Ramos (cell line): ENCODE measurements around the gene WFDC9.
"Not testable (repeated sequence)": the region's sequence is repeated elsewhere in the genome, so short reads cannot be mapped to it uniquely, and the experiment has no call there.

ENCODE experiments used
- in situ Hi-C: fragments of 300-500 bp; cut with MboI; formaldehyde crosslinking; loops from one replicate; pipeline ENCODE4 v1.14.3; 2022; ENCODE audit warnings: low sequenced_read_pairs; ENCODE audit not compliant: unreplicated experiment

WFDC9 gene

DNA sequence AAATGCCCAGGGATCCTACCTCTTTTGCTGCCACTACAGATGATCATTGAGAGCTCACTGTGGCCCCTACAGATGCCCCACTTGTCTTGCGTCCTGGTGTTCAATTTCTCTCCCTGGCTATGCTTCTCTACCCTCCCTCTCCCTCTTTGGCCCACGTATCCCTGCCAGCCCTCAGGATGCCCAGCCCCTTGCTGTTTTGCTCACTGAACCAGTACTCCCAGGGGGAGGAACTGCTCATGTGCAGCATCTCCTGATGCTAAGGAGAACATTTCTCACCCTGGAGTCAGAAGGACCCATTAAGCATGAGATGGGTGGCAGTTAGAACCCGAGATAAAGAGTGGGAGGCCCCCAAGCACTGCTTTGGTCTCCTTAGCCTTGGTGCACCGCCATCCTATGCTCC is at the start of gene WFDC9:
TSS of gene WFDC9 (minus strand) at position 101 of the 400 bp plus-strand sequence. CDS start 21,103 bp downstream, outside the sequence.
- in situ Hi-C loops: no loop called here

GRCh38 chr20:45679650-45680049 is 48.6 kb upstream of the WFDC9 start:
- in situ Hi-C loops: no loop called here

- in situ Hi-C loops: no loop called here
Observed at GRCh38 chr20:45672765-45673164, 41.7 kb upstream of the WFDC9 start.

DNA sequence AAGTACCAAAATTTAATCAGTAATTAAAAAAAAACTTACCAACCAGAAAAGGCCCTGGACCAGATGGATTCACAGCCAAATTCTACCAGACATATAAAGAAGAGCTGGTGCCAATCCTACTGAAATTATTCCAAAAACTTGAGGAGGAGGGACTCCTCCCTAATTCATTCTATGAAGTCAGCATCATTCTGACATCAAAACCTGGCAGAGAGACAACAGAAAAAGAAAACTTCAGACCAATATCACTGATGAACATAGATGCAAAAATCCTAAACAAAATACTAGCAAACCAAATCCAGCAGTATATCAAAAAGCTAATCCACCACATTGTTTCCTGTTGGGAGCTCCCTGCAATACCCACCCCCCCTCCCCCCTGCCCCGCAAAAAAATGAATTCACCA is 39.1 kb upstream of the WFDC9 start, which contains the start of gene WFDC11:
TSS of gene WFDC11 (minus strand) at position 101 of the 400 bp plus-strand sequence. CDS start 19,639 bp downstream, outside the sequence.
- in situ Hi-C loops: no loop called here

DNA sequence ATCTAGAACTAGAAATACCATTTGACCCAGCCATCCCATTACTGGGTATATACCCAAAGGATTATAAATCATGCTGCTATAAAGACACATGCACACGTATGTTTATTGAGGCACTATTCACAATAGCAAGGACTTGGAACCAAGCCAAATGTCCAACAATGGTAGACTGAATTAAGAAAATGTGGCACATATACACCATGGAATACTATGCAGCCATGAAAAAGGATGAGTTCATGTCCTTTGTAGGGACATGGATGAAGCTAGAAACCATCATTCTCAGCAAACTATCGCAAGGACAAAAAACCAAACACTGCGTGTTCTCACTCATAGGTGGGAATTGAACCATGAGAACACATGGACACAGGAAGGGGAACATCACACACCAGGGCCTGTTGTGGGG is 26.0 kb upstream of the WFDC9 start:
- in situ Hi-C loops: not testable (repeated sequence)

- in situ Hi-C loops: not testable (repeated sequence)
Observed at GRCh38 chr20:45651726-45652125, 20.6 kb upstream of the WFDC9 start.

GRCh38 chr20:45649312-45649863 is 18.3 kb upstream of the WFDC9 start:
- in situ Hi-C loops: no loop called here

- in situ Hi-C loops: no loop called here
Observed at GRCh38 chr20:45647441-45648050, 16.5 kb upstream of the WFDC9 start.

DNA sequence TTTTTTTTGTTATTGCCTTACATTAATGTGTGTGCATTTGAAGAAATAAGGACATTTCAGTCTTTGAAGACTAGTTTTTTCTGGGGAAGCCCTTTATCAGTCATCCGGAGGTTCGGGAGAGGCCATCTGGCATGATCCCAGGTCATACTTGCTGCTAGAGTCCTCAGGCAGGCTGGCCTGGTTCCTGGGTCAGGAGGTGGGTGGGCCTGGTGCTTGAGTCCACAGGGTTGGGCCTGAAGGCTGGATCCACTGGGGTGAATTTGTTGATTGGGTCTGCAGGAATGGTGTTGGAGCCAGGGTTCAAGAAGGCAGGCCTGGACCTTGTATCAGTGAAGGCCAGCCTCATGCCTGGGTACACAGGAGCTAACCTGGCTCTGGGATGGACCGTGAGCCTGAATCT is 15.8 kb upstream of the WFDC9 start:
- in situ Hi-C loops: no loop called here

- in situ Hi-C loops: not testable (repeated sequence)
Observed at GRCh38 chr20:45645869-45646268, 14.8 kb upstream of the WFDC9 start.

- in situ Hi-C loops: not testable (repeated sequence)
Observed at GRCh38 chr20:45641076-45641475, 10.0 kb upstream of the WFDC9 start.

DNA sequence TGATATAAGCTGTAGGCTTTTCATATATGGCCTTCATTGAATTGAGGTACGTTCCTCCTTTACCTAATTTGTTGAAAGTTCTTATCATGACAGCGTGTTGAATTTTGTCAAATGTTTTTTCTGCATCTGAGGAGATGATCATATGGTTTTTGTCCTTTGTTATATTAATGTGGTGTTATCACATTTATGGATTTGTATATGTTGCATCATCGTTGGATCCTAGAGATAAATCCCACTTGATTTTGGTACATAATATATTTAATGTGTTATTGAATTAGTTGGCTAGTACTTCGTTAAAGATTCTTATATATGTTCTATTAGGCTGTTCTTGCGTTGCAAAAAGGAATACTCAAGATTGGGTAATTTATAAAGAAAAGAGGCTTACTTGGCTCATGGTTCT is 8.6 kb upstream of the WFDC9 start:
- in situ Hi-C loops: no loop called here

- in situ Hi-C loops: no loop called here
Observed at GRCh38 chr20:45636513-45636912, 5.4 kb upstream of the WFDC9 start.

DNA sequence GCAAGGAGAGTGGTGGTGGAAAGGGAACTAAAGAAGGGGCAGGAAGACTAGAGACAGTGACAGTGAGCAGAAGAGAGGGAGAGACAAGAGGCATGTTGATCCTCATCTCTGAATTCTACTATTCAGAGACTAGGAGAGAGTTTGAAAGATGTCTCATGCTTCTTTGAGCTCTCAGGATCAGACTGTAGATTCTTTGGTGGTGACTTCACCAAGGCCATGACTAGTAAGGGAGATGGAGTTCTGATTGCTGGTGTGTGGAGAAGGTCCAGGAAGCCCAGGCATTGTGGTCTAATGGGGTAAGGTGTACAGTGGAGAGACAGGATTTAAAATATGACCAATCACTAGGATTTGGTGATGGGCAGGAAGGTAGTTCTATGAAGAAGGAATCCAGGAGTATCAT is 713 bp downstream of the WFDC9 start:
- in situ Hi-C loops: no loop called here

DNA sequence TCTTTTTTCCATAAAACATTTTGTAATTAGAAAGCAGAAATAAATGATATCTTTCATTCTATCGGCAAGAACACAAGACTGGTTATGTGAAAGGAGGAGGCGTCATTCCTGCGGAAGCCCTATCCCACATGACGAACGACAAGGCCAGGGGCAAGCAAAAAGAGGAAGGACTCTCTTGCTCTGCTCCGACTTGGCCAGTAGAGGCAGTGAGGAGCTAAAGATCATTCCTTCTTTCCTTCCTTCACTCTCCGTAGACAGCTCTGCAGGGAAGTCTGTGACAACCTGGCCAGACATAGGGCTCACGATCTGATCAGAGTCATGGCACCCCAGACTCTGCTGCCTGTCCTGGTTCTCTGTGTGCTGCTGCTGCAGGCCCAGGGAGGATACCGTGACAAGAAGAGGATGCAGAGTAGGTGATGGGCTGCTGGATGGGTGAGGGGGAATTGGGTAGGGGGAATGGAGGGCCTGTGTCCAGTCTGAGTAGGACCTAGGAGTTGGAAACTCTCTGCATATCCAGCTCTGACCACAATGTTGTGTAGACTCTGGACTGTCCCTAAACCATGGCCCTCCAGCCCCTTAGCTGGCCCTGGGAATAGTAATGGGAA is 1.5 kb downstream of the WFDC9 start, which contains the start of gene WFDC10A:
TSS of gene WFDC10A (plus strand) at position 244 of the 605 bp plus-strand sequence. CDS start at position 319, 75 bp downstream.
- in situ Hi-C loops: no loop called here

DNA sequence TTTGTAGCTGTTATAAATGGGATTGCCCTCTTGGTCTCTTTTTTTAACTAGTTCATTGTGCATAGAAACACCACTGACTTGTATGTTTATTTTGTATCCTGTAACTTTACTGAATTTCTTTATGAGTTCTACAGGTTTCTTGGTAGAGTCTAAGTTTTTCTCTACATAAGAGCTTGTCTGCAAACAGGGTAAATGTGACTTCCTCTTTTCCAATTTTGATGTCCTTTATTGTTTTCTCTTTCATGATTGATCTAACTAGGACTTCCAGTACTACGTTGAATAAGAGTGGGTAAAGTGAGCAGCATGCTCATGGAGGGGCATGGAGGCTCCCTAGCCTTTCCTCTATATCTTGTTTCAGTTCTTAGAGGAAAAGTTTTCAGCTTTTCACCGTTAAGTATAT is 4.5 kb downstream of the WFDC9 start:
- in situ Hi-C loops: no loop called here

- in situ Hi-C loops: no loop called here
Observed at GRCh38 chr20:45621593-45621992, 9.5 kb downstream of the WFDC9 start.

DNA sequence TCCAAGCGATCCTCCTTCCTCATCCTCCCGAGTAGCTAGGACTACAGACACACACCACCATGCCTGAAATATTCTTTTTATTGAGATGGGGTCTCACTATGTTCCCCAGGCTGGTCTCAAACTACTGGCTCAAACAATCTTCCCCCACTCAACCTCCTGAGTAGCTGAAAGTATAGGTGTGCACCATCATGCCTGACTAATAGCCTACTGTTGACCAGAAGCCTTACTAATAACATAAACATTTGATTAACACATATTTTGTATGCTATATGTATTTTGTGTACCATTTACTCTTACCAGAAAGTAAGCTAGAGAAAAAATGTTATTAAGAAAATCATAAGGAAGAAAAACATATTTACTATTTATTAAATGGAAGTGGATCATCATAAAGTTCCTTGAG is 13.5 kb downstream of the WFDC9 start:
- in situ Hi-C loops: no loop called here

DNA sequence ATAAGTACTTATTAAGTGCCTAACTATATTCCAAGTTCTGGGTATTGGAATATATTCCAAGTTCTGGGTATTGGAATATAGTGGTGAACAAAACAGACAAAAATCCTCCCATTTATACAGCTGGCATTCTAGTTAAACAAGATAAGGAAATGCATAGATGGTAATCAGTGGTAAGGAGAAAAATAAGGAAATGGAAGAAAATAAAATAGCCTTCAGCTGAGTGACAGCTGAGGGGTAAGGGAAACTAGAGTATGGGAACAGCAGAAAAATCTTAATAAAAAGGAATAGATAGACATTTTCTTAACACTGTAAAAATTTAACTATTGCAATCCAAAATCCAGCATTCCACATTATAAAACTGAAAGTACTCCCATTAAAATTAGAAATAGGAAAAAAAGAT is 18.8 kb downstream of the WFDC9 start:
- in situ Hi-C loops: no loop called here

GRCh38 chr20:45611054-45611453 is 20.0 kb downstream of the WFDC9 start:
- in situ Hi-C loops: no loop called here

GRCh38 chr20:45607810-45608209 is 23.3 kb downstream of the WFDC9 start:
- in situ Hi-C loops: no loop called here

DNA sequence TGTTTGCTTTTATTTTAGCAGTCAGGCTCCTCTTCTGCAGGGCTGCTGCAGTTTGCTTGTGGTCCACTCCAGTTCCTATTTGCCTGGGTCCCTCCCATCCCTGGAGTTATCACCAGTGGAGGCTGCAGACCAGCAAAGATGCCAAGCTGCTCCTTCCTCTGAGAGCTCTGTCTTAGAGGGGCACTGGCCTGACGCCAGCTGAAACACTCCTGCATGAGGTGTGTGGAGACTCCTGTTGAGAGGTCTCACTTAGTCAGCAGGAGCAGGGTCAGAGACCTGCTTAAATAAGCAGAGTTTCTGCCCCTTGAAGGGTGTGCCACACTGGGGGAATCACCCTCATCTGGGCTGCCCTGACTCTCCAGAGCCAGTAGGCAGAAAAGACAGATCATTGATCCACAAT is 35.8 kb downstream of the WFDC9 start:
- in situ Hi-C loops: no loop called here
